ENCODE results near the gene PLCH1.

The PLCH1 gene

GRCh38 chr3:155449613-155450267 is 295.1 kb downstream of the PLCH1 start:
- no peaks in the 10 kb centered on the region for H3K27me3 ChIP-seq (ENCODE audit: insufficient read depth, low read length)
- H3K79me2 ChIP-seq (ENCODE audit: insufficient read depth, low read length): no peaks in the 10 kb centered on the region

DNA sequence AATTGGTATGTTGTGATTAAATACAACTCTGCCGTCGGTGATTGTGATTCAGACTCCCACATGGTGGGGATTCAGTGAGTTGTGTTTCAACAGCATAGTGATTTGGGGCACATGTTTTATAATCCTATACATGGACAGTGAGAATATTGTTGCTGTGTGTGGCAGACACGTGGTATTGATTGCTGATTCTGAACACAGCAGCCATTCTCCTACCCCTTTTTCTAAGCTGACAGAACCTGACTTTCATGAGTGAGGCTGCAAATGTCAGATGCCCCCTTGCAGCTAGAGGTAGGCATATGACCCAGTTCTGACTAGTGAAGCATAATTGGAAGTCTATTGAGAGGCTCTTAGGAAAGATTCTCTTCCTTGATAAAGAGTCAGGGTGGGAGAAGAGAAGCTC is 296.3 kb downstream of the PLCH1 start:
- Histone ChIP-seq H3F3A (ENCODE audit: insufficient read depth, low read length) (no peaks in the 10 kb centered on the region), H3K9ac (ENCODE audit: low read length) (no peak overlapping the region), H3K4me1 (ENCODE audit: insufficient read depth, low read length, severe bottlenecking) (no peaks in the 10 kb centered on the region), H3K4me3 (ENCODE audit: low read depth, low read length, poor library complexity, severe bottlenecking) (no peak overlapping the region), H3K9me3 (ENCODE audit: low read length) (no peaks in the 10 kb centered on the region), H3K79me2 (ENCODE audit: insufficient read depth, low read length) (no peaks in the 10 kb centered on the region), H3K27ac (ENCODE audit: low read depth, low read length, poor library complexity, severe bottlenecking) (no peak overlapping the region), H2AFZ (ENCODE audit: low read length) (no peak overlapping the region), H3K4me2 (ENCODE audit: low read length) (no peak overlapping the region), H3K9me2 (ENCODE audit: low read depth, low read length) (no peaks in the 10 kb centered on the region), H4K20me1 (ENCODE audit: insufficient read depth, low read length) (no peaks in the 10 kb centered on the region), H3K27me3 (ENCODE audit: insufficient read depth, low read length) (no peaks in the 10 kb centered on the region), H3K36me3 (ENCODE audit: insufficient read depth, low read length) (no peaks in the 10 kb centered on the region)
- TF ChIP-seq EZH2 (IDR thresholded peaks at IDR 0.05; ENCODE audit: borderline replicate concordance, low read length) (no peak), CTCF (IDR thresholded peaks at IDR 0.05; ENCODE audit: low read length) (no peak)

More at GRCh38 chr3:155449613-155450267, 295.1 kb downstream of the PLCH1 start:
- Histone ChIP-seq H3K4me1 (ENCODE audit: insufficient read depth, low read length, severe bottlenecking) (no peaks in the 10 kb centered on the region), H3K9me2 (ENCODE audit: low read depth, low read length) (no peaks in the 10 kb centered on the region), H3K36me3 (ENCODE audit: insufficient read depth, low read length) (no peaks in the 10 kb centered on the region), H3K9me3 (ENCODE audit: low read length) (no peaks in the 10 kb centered on the region), H4K20me1 (ENCODE audit: insufficient read depth, low read length) (no peaks in the 10 kb centered on the region), H3K4me2 (ENCODE audit: low read length) (no peak overlapping the region), H2AFZ (ENCODE audit: low read length) (no peak overlapping the region), H3K9ac (ENCODE audit: low read length) (no peak overlapping the region), H3K4me3 (ENCODE audit: low read depth, low read length, poor library complexity, severe bottlenecking) (no peak overlapping the region), H3K27ac (ENCODE audit: low read depth, low read length, poor library complexity, severe bottlenecking) (no peak overlapping the region), H3F3A (ENCODE audit: insufficient read depth, low read length) (no peaks in the 10 kb centered on the region)
- TF ChIP-seq EZH2 (IDR thresholded peaks at IDR 0.05; ENCODE audit: borderline replicate concordance, low read length) (no peak), CTCF (IDR thresholded peaks at IDR 0.05; ENCODE audit: low read length) (no peak)

DNA sequence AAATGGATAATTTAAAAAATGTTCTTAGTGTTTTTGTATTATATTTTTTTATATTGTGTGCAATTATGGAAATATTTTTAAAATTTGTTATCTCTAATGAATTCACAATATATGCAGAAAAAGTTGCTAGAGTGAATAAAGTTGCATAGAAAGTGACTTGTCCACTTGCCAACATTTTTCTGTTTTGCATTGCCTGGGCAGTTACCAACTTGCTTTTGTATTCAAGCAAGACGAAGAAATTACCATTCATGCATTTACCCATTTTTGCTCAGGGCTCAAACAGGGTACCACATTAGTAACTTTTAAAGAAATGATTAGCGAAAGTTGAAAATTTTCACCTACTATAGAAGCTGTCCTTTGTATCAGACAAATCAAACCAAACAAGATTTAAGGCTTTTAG is 298.5 kb downstream of the PLCH1 start:
- H3K4me2 ChIP-seq (ENCODE audit: low read length): no peak overlapping the region
- H2AFZ ChIP-seq (ENCODE audit: low read length): no peak overlapping the region
- no peaks in the 10 kb centered on the region for H3F3A ChIP-seq (ENCODE audit: insufficient read depth, low read length)
- H3K79me2 ChIP-seq (ENCODE audit: insufficient read depth, low read length): no peaks in the 10 kb centered on the region
- no peak overlapping the region for H3K9ac ChIP-seq (ENCODE audit: low read length)
- H3K27me3 ChIP-seq (ENCODE audit: insufficient read depth, low read length): no peaks in the 10 kb centered on the region
- H3K4me3 ChIP-seq (ENCODE audit: low read depth, low read length, poor library complexity, severe bottlenecking): no peak overlapping the region
- no peaks in the 10 kb centered on the region for H3K36me3 ChIP-seq (ENCODE audit: insufficient read depth, low read length)
- no peaks in the 10 kb centered on the region for H3K4me1 ChIP-seq (ENCODE audit: insufficient read depth, low read length, severe bottlenecking)
- no peak overlapping the region for H3K27ac ChIP-seq (ENCODE audit: low read depth, low read length, poor library complexity, severe bottlenecking)
- no peaks in the 10 kb centered on the region for H3K9me2 ChIP-seq (ENCODE audit: low read depth, low read length)
- TF ChIP-seq CTCF (IDR thresholded peaks at IDR 0.05; ENCODE audit: low read length) (no peak), EZH2 (IDR thresholded peaks at IDR 0.05; ENCODE audit: borderline replicate concordance, low read length) (no peak)
- H4K20me1 ChIP-seq (ENCODE audit: insufficient read depth, low read length): no peaks in the 10 kb centered on the region
- no peaks in the 10 kb centered on the region for H3K9me3 ChIP-seq (ENCODE audit: low read length)
